Measurements from ENCODE around the gene BRPF3.
A peak's percentile ranks its signal among the peaks of the same experiment; 100 is the strongest.

Gene BRPF3

DNA sequence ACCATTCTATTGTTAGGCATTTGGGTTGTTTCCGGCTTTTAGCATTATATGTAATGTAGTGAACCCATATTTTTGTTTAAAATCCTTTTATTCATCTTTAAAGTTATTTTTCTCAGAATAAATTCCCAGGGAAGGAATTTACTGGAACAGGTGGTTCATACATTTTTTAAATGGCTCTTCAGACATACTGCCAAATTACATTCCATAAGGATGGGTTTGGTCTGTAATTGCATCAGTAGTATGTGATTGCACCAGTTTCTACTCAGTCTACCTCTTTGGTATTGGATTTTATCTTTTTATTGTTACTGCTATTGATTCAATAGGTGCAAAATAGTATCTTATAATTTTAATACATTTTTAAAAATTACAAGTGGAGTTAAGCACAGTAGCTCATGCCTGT, 27.2 kb downstream of the BRPF3 start:
- in situ Hi-C loops (cut with HindIII; ENCODE audit: low pct_ligation_motif_present, low pct_unique_long_range_greater_than_20kb, low sequenced_read_pairs) = no loop called here
- DNase-seq = no peak

- DNase-seq = peak; percentile 30
- in situ Hi-C loops (cut with HindIII; ENCODE audit: low pct_ligation_motif_present, low pct_unique_long_range_greater_than_20kb, low sequenced_read_pairs) = no loop called here
Observed at GRCh38 chr6:36224918-36225461, 28.4 kb downstream of the BRPF3 start.

- in situ Hi-C loops (cut with HindIII; ENCODE audit: low pct_ligation_motif_present, low pct_unique_long_range_greater_than_20kb, low sequenced_read_pairs) = no loop called here
- no peak for DNase-seq
Observed at GRCh38 chr6:36226438-36227047, 30.0 kb downstream of the BRPF3 start.

GRCh38 chr6:36227379-36228228, 31.1 kb downstream of the BRPF3 start:
- DNase-seq = no peak
- in situ Hi-C loops (cut with HindIII; ENCODE audit: low pct_ligation_motif_present, low pct_unique_long_range_greater_than_20kb, low sequenced_read_pairs) = no loop called here

DNA sequence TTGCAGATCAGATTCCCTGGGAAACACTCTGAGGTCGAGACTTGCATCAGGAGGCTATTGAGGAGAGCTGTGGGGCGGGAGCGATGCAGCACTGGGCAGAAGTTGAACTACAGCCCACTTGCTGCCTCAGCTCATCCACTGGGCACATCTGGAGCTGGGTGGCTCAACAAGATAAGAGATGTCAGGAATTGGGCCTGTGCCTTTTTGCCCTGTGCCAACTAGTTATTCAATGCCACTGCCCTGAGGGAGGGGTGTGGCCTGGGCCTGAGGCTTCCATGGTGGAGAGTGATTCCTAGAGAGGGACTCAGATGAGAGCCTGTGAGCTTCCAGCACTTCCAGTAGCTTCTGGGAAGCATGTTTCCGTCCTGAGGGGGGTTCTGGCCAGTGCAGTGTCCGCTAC, 32.7 kb downstream of the BRPF3 start:
- in situ Hi-C loops (cut with HindIII; ENCODE audit: low pct_ligation_motif_present, low pct_unique_long_range_greater_than_20kb, low sequenced_read_pairs) = no loop called here
- no peak for DNase-seq

- DNase-seq = no peak
- in situ Hi-C loops (cut with HindIII; ENCODE audit: low pct_ligation_motif_present, low pct_unique_long_range_greater_than_20kb, low sequenced_read_pairs) = no loop called here
Observed at GRCh38 chr6:36230371-36230770, 33.8 kb downstream of the BRPF3 start.

GRCh38 chr6:36232172-36232571, 35.6 kb downstream of the BRPF3 start:
- no peak for DNase-seq
- in situ Hi-C loops (cut with HindIII; ENCODE audit: low pct_ligation_motif_present, low pct_unique_long_range_greater_than_20kb, low sequenced_read_pairs) = no loop called here

DNA sequence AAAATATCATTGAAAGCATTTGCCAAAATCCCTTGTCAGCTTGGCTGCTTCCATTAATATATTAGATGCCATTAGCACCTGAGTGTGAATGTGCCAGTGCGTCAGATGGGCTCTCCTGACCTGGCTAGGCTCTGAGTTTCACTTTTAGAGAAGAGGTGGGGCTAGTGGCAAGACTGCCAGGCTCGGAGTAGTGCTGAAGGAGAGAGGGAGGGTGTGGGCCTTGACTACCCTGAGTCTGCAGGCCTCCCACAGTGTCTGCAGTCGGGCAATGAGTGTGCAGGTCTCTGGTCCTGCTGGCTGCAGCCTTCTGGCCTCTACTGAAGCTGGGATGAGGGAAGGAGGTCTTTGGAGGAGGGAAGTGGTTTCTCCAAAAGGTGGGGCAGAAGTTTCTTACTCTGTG, 38.8 kb downstream of the BRPF3 start:
- in situ Hi-C loops (cut with HindIII; ENCODE audit: low pct_ligation_motif_present, low pct_unique_long_range_greater_than_20kb, low sequenced_read_pairs) = no loop called here
- DNase-seq = no peak

GRCh38 chr6:36235862-36236261, 39.3 kb downstream of the BRPF3 start:
- DNase-seq = no peak
- in situ Hi-C loops (cut with HindIII; ENCODE audit: low pct_ligation_motif_present, low pct_unique_long_range_greater_than_20kb, low sequenced_read_pairs) = no loop called here

- no peak for DNase-seq
- in situ Hi-C loops (cut with HindIII; ENCODE audit: low pct_ligation_motif_present, low pct_unique_long_range_greater_than_20kb, low sequenced_read_pairs) = no loop called here
Observed at GRCh38 chr6:36239774-36240173, 43.2 kb downstream of the BRPF3 start.

DNA sequence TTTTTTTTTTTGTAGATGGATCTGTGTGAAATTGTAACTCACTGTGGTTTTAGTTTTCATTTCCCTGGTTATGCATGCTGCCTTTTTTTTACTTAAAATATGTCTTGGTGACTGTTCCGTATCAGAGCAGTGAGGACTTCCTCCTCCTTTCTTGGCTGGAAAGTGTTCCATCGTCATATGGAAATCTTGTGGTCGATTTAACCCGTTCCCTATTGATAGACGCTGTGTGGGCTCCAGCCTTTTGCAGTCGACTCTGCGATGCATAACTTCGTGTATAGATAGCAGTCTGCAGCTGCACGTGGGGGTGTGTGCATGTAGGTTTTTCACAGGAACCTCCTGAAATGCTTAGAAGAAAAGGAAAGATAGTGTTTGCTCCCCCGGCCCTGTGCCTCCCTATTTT, 45.2 kb downstream of the BRPF3 start:
- in situ Hi-C loops (cut with HindIII; ENCODE audit: low pct_ligation_motif_present, low pct_unique_long_range_greater_than_20kb, low sequenced_read_pairs) = no loop called here
- no peak for DNase-seq

DNA sequence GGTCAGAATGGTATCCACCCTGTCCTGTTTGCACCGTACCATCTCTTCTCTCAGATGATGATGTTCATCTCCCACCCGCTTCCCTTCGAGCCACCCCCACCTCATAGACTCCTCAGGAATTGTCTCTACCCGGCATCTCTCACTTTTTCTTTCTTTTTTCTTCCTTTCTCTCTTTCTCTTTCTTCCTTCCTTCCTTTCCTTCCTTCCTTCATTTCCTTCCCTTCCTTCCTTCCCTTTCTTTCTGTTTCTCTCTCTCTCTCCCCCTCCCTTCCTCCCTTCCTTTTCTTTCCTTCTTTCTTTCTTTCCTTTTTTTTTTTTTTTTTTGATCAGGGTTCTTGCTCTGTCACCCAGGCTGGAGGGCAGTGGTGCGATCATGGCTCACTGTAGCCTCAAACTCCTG, 45.6 kb downstream of the BRPF3 start:
- in situ Hi-C loops (cut with HindIII; ENCODE audit: low pct_ligation_motif_present, low pct_unique_long_range_greater_than_20kb, low sequenced_read_pairs) = no loop called here
- no peak for DNase-seq

DNA sequence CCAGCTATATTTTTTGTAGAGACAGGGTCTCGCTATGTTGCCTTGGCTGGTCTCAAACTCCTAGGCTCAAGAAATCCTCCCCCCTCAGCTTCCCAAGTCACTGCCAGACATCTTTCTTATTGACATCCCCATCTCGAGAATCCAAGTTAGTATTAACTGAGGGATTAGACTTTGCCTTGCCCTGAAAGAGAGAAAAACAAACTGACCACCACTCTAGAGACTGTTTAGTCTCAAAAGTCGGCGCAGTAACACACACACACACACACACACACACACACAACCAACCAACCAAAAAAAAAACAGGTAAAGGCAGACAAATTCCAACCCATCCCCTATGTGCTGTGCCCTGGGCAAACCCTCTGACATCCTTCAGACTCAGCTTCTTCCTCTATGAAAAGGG, 46.1 kb downstream of the BRPF3 start:
- in situ Hi-C loops (cut with HindIII; ENCODE audit: low pct_ligation_motif_present, low pct_unique_long_range_greater_than_20kb, low sequenced_read_pairs) = no loop called here
- DNase-seq = no peak

DNA sequence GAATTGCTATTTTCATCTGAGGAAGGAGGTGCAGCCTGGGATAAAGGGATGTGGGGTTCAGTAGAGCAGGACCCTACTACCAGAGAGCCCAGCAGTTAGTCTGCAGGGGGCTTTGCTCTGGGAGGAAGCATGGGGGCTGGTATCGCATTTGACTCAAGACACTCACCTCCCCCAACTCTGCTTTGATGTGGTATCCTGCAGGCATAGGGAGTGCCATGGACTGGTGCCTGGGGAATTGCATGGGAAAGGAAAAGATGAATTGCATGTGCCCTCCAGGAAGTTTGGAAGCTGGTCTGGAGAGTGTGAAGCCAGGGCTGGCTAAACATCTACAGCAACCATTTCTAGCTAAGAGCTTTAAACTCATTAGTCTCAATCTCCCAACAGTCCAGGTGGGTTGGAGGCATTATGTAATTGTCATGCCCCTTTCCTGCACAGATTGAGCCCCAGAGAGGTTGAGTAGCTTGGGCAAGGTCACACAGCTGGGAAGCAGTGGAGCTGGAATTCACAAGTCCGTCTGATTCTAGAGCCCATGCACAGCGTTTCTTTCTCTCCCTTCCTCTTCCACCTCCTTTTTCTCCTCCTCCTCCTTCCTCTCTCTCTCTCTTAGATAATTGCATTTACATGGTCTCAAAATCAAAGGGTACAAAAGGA, 47.1 kb downstream of the BRPF3 start:
- no peak for DNase-seq
- in situ Hi-C loops (cut with HindIII; ENCODE audit: low pct_ligation_motif_present, low pct_unique_long_range_greater_than_20kb, low sequenced_read_pairs) = no loop called here

GRCh38 chr6:36244641-36245280, 48.2 kb downstream of the BRPF3 start:
- in situ Hi-C loops (cut with HindIII; ENCODE audit: low pct_ligation_motif_present, low pct_unique_long_range_greater_than_20kb, low sequenced_read_pairs) = no loop called here
- peak; percentile 1 for DNase-seq

DNA sequence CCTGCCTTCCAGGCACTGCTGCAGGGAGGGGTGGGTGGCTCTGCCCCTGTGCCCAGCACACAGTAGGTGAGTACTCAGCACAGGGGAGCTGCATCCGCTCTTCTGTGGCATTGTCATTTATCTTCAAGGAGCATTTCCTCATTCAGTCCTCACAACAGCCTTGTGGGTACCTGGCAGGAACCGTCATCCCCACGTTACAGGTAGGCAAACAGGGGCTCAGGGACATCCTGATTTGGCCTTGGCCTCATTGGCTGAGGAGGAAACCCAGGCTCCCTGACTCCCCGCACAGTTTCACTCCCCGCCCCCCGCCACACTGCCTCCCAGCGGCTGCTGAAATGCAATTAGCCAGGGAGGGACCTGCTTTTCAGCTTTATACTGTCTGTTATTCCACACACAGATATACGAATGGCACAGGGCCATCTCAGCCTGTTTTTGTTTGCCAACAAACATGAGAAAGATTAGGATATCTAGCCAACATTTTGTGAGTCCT, 49.1 kb downstream of the BRPF3 start:
- no peak for DNase-seq
- in situ Hi-C loops (cut with HindIII; ENCODE audit: low pct_ligation_motif_present, low pct_unique_long_range_greater_than_20kb, low sequenced_read_pairs) = no loop called here

GRCh38 chr6:36246506-36247268, 50.1 kb downstream of the BRPF3 start:
- in situ Hi-C loops (cut with HindIII; ENCODE audit: low pct_ligation_motif_present, low pct_unique_long_range_greater_than_20kb, low sequenced_read_pairs) = no loop called here
- no peak for DNase-seq

GRCh38 chr6:36247693-36248092, 51.1 kb downstream of the BRPF3 start:
- no peak for DNase-seq
- in situ Hi-C loops (cut with HindIII; ENCODE audit: low pct_ligation_motif_present, low pct_unique_long_range_greater_than_20kb, low sequenced_read_pairs) = no loop called here
